Loucy (cell line): ENCODE measurements around the gene CELF5.

Experiments
- H2AFZ ChIP-seq: fragments of 200-600 bp; sonication (generic); 2 replicates; pipeline ENCODE4 v1.6.0; 2016; ENCODE audit warnings: antibody characterized with exemption, mild to moderate bottlenecking, low read length, moderate library complexity
- H3F3A ChIP-seq: fragments of 200-600 bp; 2 replicates; pipeline ENCODE4 v1.6.0; 2016; ENCODE audit warnings: antibody characterized with exemption, low read depth, mild to moderate bottlenecking
- H3K27me3 ChIP-seq: fragments of 200-600 bp; sonication (generic); 2 replicates; pipeline ENCODE4 v1.6.1; 2014; ENCODE audit warnings: low read length, mild to moderate bottlenecking; ENCODE audit not compliant: insufficient read depth, poor library complexity, severe bottlenecking
- H3K36me3 ChIP-seq: fragments of 200-600 bp; sonication (generic); 2 replicates; pipeline ENCODE4 v1.6.1; 2016; ENCODE audit warnings: low read length; ENCODE audit not compliant: insufficient read depth
- H3K4me1 ChIP-seq: fragments of 200-600 bp; sonication (generic); 2 replicates; pipeline ENCODE4 v1.5.1; 2014; ENCODE audit warnings: low read length, mild to moderate bottlenecking; ENCODE audit not compliant: insufficient read depth, poor library complexity, severe bottlenecking
- H3K4me2 ChIP-seq: fragments of 200-600 bp; sonication (generic); 2 replicates; pipeline ENCODE4 v1.6.0; 2014; ENCODE audit warnings: antibody characterized with exemption, low read length, low read depth, mild to moderate bottlenecking; ENCODE audit not compliant: poor library complexity, severe bottlenecking
- H3K4me3 ChIP-seq: fragments of 200-600 bp; sonication (generic); 2 replicates; pipeline ENCODE4 v1.5.1; 2014; ENCODE audit warnings: low read length, mild to moderate bottlenecking, mixed read lengths; ENCODE audit not compliant: poor library complexity, severe bottlenecking
- H3K79me2 ChIP-seq: fragments of 200-600 bp; sonication (generic); 2 replicates; pipeline ENCODE4 v1.6.1; 2014; ENCODE audit warnings: low read length; ENCODE audit not compliant: insufficient read depth
- H3K9ac ChIP-seq: fragments of 200-600 bp; sonication (generic); 2 replicates; pipeline ENCODE4 v1.6.0; 2014; ENCODE audit warnings: mild to moderate bottlenecking, low read depth, low read length, moderate library complexity; ENCODE audit not compliant: poor library complexity, severe bottlenecking
- H3K9me2 ChIP-seq: fragments of 200-600 bp; sonication (generic); replicated peaks from 2 replicates; pipeline ENCODE4 v1.6.1; 2016; ENCODE audit warnings: low read depth, low read length, mixed read lengths
- H3K9me3 ChIP-seq: fragments of 200-600 bp; sonication (generic); 2 replicates; pipeline ENCODE4 v1.6.1; 2014; ENCODE audit warnings: mild to moderate bottlenecking, antibody characterized with exemption, low read length, low read depth; ENCODE audit not compliant: insufficient read depth
- H4K20me1 ChIP-seq: fragments of 200-600 bp; sonication (generic); 2 replicates; pipeline ENCODE4 v1.6.0; 2014; ENCODE audit warnings: antibody characterized with exemption, low read length, mild to moderate bottlenecking; ENCODE audit not compliant: insufficient read depth, poor library complexity, severe bottlenecking
- EZH2phosphoT487 ChIP-seq: fragments of 200-600 bp; IDR thresholded peaks from 2 replicates; pipeline ENCODE4 v1.6.1; 2018; ENCODE audit warnings: antibody characterized with exemption, mild to moderate bottlenecking, moderate library complexity, borderline replicate concordance
- TF ChIP-seq, protein P1 (sequence below): fragments of 200-600 bp; sonication (generic); conservative IDR thresholded peaks from 2 replicates; pipeline ENCODE4 v1.5.1; 2014; ENCODE audit warnings: mild to moderate bottlenecking, antibody characterized with exemption, low read length

The CELF5 gene

DNA sequence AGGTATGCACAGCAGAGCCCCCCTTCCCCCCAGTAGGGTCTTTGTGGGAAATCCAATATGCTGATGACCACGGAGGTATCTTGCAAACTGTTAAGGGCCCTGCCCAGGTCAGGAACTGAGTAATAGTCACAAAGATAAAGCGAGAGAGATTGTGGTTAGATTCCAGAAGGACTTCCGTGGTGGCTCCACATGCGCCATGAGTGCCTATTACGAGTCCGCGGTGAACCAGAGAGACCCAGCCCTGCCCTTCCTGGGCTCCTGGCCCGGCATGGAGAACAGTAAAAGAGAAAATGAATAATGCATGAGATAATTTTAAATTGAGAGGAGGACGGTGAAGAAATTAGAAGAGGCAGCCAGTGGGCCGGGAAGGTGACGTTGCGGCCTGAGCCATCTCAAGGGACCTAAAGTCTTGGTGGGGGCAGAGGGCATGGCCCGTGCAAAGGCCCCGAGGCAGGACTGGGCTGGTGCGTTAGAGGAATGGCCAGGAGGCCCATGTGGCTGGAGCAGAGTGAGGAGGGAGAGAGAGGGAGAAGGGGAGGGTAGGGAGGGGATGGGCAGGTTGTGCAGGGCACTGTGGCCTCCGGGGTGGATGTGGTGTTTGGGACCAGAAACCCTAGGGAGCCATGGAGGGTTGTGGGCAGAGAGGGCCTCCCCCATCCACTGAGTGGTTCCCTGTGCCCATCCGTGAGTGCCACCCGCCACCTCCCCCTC is 95.3 kb downstream of the CELF5 start:
- Histone ChIP-seq H3F3A (no peaks in the 10 kb centered on the region), H3K4me1 (no peaks in the 10 kb centered on the region), H3K9me2 (no peaks in the 10 kb centered on the region), H3K79me2 (no peaks in the 10 kb centered on the region), H3K9me3 (no peaks in the 10 kb centered on the region), H3K4me3 (no peak overlapping the region), H3K9ac (no peak overlapping the region), H3K36me3 (no peaks in the 10 kb centered on the region), H2AFZ (no peak overlapping the region), H3K27me3 (no peaks in the 10 kb centered on the region), H4K20me1 (no peaks in the 10 kb centered on the region), H3K4me2 (no peak overlapping the region)
- TF ChIP-seq, protein P1, sequence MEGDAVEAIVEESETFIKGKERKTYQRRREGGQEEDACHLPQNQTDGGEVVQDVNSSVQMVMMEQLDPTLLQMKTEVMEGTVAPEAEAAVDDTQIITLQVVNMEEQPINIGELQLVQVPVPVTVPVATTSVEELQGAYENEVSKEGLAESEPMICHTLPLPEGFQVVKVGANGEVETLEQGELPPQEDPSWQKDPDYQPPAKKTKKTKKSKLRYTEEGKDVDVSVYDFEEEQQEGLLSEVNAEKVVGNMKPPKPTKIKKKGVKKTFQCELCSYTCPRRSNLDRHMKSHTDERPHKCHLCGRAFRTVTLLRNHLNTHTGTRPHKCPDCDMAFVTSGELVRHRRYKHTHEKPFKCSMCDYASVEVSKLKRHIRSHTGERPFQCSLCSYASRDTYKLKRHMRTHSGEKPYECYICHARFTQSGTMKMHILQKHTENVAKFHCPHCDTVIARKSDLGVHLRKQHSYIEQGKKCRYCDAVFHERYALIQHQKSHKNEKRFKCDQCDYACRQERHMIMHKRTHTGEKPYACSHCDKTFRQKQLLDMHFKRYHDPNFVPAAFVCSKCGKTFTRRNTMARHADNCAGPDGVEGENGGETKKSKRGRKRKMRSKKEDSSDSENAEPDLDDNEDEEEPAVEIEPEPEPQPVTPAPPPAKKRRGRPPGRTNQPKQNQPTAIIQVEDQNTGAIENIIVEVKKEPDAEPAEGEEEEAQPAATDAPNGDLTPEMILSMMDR: no peak
- no peak for TF ChIP-seq EZH2phosphoT487

DNA sequence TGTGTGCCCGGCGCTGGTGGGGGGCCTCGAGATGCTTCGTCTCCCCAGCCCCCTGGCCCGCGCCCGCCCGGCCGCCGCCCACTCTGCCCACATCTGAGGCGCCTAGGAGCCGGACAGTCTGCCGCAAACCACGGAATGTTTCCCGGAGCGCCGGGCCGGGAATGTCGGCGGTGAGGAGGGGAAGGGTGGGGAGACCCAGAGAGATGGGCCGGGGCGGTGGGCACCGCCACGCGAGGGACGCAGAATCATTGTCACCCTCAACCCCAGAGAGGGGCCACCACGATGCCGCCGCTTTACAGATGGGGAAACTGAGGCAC is 95.9 kb downstream of the CELF5 start:
- Histone ChIP-seq H3K4me1 (no peaks in the 10 kb centered on the region), H3K4me2 (no peak overlapping the region), H3K79me2 (no peaks in the 10 kb centered on the region), H4K20me1 (no peaks in the 10 kb centered on the region), H3K9ac (no peak overlapping the region), H3K9me2 (no peaks in the 10 kb centered on the region), H3K36me3 (no peaks in the 10 kb centered on the region), H3F3A (no peaks in the 10 kb centered on the region), H3K9me3 (no peaks in the 10 kb centered on the region), H3K27me3 (no peaks in the 10 kb centered on the region), H3K4me3 (no peak overlapping the region), H2AFZ (no peak overlapping the region)
- TF ChIP-seq, protein P1: no peak
- TF ChIP-seq EZH2phosphoT487: no peak

DNA sequence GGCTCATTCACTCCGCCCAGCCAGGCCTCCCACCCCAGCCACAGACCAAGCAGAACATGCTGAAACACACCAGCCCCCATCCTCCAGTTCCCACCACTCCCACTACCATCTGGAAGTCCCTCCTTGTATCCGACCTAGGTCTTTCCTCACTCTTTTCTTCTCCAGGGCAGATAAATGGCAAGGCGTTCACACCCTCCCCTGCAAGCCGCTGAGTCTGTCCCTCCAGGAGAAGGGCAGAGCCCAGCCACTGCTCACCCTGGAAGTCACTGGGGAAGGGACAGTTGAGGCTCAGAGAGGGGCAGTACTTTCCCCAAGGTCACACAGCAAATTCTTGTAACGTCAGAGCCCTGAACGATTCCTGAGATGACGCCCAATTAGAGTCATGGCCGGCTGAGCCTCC is 96.4 kb downstream of the CELF5 start:
- Histone ChIP-seq H3K4me3 (no peak overlapping the region), H3F3A (no peaks in the 10 kb centered on the region), H3K79me2 (no peaks in the 10 kb centered on the region), H3K4me1 (no peaks in the 10 kb centered on the region), H3K27me3 (no peaks in the 10 kb centered on the region), H3K9me2 (no peaks in the 10 kb centered on the region), H3K9me3 (no peaks in the 10 kb centered on the region), H3K9ac (no peak overlapping the region), H3K36me3 (no peaks in the 10 kb centered on the region), H3K4me2 (no peak overlapping the region), H4K20me1 (no peaks in the 10 kb centered on the region), H2AFZ (no peak overlapping the region)
- TF ChIP-seq, protein P1: no peak
- TF ChIP-seq EZH2phosphoT487: no peak
